HL-60/S4 treated with phorbol 12-myristate 13-acetate at 8.2 ng/mL for 4 days and 3 days (cell line): ENCODE results near the gene CTBP2.

ENCODE experiments used
- in situ Hi-C: fragments of 300-500 bp; cut with MboI; formaldehyde crosslinking; loops from 2 replicates; pipeline ENCODE4 v1.15.0; 2022; ENCODE audit warnings: low sequenced_read_pairs

CTBP2 gene

GRCh38 chr10:125055446-125055845, 104.9 kb downstream of the CTBP2 start:
- in situ Hi-C loops = no loop called here

- in situ Hi-C loops = no loop called here
Measured at GRCh38 chr10:125054669-125055268, 105.6 kb downstream of the CTBP2 start.

GRCh38 chr10:125054216-125054615, 106.1 kb downstream of the CTBP2 start:
- in situ Hi-C loops = no loop called here

GRCh38 chr10:125052146-125052545, 108.2 kb downstream of the CTBP2 start:
- in situ Hi-C loops = no loop called here

- in situ Hi-C loops = no loop called here
Measured at GRCh38 chr10:125050383-125050782, 110.0 kb downstream of the CTBP2 start.

- in situ Hi-C loops = no loop called here
Measured at GRCh38 chr10:125049216-125049881, 111.0 kb downstream of the CTBP2 start.

GRCh38 chr10:125048094-125048864, 112.1 kb downstream of the CTBP2 start:
- in situ Hi-C loops = no loop called here

GRCh38 chr10:125043841-125044658, 116.3 kb downstream of the CTBP2 start:
- in situ Hi-C loops = no loop called here

- in situ Hi-C loops = no loop called here
Measured at GRCh38 chr10:125041856-125042506, 118.4 kb downstream of the CTBP2 start.

- in situ Hi-C loops = no loop called here
Measured at GRCh38 chr10:125039354-125039769, 121.0 kb downstream of the CTBP2 start.

- in situ Hi-C loops = no loop called here
Measured at GRCh38 chr10:125038637-125039036, 121.7 kb downstream of the CTBP2 start.

GRCh38 chr10:125037145-125037877, 123.1 kb downstream of the CTBP2 start:
- in situ Hi-C loops = no loop called here

GRCh38 chr10:125035588-125036295, 124.6 kb downstream of the CTBP2 start:
- in situ Hi-C loops = no loop called here

- in situ Hi-C loops = no loop called here
Measured at GRCh38 chr10:125035136-125035535, 125.2 kb downstream of the CTBP2 start.

GRCh38 chr10:125034675-125035074, 125.7 kb downstream of the CTBP2 start:
- in situ Hi-C loops = no loop called here

- in situ Hi-C loops = no loop called here
Measured at GRCh38 chr10:125033146-125033924, 127.0 kb downstream of the CTBP2 start.

GRCh38 chr10:125032474-125033020, 127.8 kb downstream of the CTBP2 start:
- in situ Hi-C loops = no loop called here

- in situ Hi-C loops = no loop called here
Measured at GRCh38 chr10:125030567-125031197, 129.7 kb downstream of the CTBP2 start.
